Vagina (tissue), 2 donors: ENCODE results near the gene MAGEF1.
"Not testable (repeated sequence)": the region's sequence is repeated elsewhere in the genome, so short reads cannot be mapped to it uniquely, and the experiment has no call there.

Source experiments
- POLR2A ChIP-seq, 2 donors: fragments of 450-650 bp; IDR thresholded peaks; one replicate each; pipeline ENCODE4 v1.6.1; 2017; ENCODE audit warnings: antibody characterized with exemption in 2 of 2, mild to moderate bottlenecking in 2 of 2, moderate library complexity in 2 of 2
- POLR2AphosphoS5 ChIP-seq, 2 donors: sonication (generic); formaldehyde crosslinking; IDR thresholded peaks; one replicate each; pipeline ENCODE4 v1.9.0; 2017; ENCODE audit warnings: antibody characterized with exemption in 2 of 2, mild to moderate bottlenecking in 2 of 2, low read depth in 1 of 2; ENCODE audit not compliant: insufficient read depth in 1 of 2
- TF ChIP-seq, protein P1 (sequence below), 3 experiments: fragments of 450-650 bp in 2 of 3; fragments of 200-600 bp in 1 of 3; sonication (generic) in 1 of 3; IDR thresholded peaks; one replicate each; pipeline ENCODE4 v1.5.1; 2017 to 2019; ENCODE audit warnings: antibody characterized with exemption in 3 of 3, mild to moderate bottlenecking in 2 of 3, moderate library complexity in 2 of 3

DNA sequence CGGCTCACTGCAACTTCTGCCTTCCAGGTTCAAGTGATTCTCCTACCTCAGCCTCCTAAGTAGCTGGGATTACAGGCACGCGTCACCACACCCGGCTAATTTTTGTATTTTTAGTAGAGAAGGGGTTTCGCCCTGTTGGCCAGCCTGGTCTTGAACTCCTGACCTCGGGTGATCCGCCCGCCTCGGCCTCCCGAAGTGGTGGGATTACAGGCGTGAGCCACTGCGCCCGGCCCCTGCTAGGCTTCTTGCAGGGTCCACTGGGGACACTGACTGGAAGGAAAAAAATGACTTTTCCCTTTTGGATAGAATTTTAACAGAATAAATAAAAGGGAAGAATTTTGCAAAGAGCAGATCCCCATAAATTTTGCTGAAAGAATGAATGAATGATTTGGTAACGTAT lies 17.3 kb upstream of the MAGEF1 start:
- TF ChIP-seq, protein P1, sequence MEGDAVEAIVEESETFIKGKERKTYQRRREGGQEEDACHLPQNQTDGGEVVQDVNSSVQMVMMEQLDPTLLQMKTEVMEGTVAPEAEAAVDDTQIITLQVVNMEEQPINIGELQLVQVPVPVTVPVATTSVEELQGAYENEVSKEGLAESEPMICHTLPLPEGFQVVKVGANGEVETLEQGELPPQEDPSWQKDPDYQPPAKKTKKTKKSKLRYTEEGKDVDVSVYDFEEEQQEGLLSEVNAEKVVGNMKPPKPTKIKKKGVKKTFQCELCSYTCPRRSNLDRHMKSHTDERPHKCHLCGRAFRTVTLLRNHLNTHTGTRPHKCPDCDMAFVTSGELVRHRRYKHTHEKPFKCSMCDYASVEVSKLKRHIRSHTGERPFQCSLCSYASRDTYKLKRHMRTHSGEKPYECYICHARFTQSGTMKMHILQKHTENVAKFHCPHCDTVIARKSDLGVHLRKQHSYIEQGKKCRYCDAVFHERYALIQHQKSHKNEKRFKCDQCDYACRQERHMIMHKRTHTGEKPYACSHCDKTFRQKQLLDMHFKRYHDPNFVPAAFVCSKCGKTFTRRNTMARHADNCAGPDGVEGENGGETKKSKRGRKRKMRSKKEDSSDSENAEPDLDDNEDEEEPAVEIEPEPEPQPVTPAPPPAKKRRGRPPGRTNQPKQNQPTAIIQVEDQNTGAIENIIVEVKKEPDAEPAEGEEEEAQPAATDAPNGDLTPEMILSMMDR (IDR thresholded peaks at IDR 0.05), result not testable (repeated sequence)
- not testable (repeated sequence) for TF ChIP-seq POLR2AphosphoS5 (IDR thresholded peaks at IDR 0.05; ENCODE audit: insufficient read depth in 1 of 2, low read depth in 1 of 2); POLR2A (IDR thresholded peaks at IDR 0.05)
